HG03159 (cell line): ENCODE data around the gene TAB2.
"Not testable (repeated sequence)": the region's sequence is repeated elsewhere in the genome, so short reads cannot be mapped to it uniquely, and the experiment has no call there.

Experiments used
- ATAC-seq: cut with Tn5 transposase; IDR thresholded peaks from one replicate; pipeline ENCODE4 v1.9.1; 2021; ENCODE audit warnings: mild to moderate bottlenecking, moderate library complexity; ENCODE audit not compliant: unreplicated experiment

Gene TAB2

DNA sequence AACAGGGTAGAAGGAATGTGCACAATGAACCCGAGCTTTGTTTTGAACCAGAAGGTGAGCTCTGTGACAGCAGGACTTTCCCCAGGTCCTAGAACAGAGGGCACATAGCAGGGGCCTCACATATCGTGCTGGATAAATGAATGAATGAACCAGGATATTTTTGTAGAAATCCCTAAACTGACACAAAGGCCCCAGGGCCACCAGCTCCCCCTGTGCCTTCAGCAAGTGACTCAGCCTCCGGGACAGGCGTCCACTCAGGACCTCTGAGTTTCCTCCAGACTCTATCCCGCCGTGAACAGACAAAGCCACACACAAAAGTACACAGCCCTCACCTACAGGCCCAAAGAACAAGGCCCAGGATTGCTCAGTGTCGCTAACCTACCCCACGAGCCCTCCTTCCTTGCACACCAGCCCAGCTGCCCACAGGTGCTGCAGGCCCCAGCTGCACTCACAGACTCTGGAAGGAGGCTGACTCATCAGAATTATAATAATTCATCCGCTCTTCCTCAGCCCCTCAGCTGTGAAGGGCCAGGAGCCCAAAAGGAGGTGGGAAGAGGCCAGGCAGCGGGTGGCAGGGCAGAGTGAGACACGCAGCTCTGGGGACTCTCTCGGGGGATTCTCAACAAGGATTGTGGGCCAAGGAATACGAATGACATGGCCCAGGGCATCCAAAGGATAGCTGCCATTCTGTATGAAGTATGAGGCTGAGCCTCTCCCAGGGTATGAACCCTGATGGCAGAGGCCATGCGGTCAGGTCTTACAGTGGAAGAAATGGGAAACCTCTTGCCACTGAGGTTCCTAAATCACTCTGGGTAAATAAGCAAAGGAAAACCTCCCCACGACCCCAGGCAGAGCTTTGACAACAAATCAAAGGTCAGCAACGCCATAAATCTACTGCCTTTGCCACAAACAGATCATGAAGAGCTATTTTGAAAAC is 123.5 kb downstream of the TAB2 start:
- ATAC-seq = no peak

DNA sequence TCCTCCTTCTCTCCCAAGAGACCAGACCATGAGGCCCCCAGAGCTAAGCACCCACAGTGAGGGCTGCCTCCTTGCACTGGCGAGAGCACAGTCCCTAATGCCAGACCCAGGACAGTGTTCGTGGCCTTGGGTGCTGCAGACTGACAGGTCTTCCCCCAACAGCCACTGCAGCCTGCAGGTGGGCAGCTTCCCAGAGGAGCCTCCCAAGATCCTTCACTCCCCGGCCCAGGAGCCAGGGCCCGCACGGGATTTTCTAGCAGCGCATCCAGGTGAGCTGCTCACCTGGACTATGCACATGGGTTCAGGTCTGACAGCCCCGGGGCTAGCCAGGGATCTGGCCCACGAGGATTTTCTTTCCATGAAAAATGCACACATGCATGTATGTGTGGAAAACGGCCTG is 124.2 kb downstream of the TAB2 start:
- ATAC-seq = no peak

DNA sequence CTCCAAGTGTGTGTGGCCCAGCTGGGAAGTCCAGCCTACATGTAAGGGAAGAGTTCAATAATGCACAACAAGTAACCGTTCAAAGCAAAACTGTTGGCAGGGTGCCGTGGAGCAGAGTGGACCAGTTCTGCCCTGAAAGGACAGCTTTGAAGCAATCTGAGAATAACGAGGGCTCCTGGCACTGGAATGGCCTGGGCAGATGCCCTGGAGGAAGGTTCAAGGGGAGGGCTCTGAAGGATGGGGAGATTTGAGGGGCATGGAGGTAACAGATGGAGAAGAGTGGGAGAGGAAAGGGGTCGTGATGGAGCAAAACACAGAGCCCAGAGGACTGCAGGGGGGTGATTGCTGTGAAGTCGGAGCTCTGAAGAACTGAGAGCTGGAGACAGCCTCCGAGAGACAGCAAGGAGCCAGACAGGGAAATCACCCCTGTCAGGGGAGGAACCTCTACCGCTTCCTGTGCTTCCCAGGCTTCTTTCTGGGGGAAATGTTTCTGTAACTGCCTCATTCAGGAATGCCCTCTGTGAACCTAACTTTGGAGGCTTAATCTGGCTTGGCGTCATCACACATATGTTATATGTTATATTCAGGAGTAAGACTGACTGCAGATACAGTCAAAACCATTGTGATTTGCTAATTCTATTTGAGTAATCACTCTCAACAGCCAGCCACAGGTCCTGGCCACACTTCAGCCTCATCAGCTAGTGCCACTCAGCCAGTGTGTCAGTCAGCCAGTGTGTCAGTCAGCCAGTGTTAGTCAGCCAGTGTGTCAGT is 126.1 kb downstream of the TAB2 start:
- no peak for ATAC-seq

DNA sequence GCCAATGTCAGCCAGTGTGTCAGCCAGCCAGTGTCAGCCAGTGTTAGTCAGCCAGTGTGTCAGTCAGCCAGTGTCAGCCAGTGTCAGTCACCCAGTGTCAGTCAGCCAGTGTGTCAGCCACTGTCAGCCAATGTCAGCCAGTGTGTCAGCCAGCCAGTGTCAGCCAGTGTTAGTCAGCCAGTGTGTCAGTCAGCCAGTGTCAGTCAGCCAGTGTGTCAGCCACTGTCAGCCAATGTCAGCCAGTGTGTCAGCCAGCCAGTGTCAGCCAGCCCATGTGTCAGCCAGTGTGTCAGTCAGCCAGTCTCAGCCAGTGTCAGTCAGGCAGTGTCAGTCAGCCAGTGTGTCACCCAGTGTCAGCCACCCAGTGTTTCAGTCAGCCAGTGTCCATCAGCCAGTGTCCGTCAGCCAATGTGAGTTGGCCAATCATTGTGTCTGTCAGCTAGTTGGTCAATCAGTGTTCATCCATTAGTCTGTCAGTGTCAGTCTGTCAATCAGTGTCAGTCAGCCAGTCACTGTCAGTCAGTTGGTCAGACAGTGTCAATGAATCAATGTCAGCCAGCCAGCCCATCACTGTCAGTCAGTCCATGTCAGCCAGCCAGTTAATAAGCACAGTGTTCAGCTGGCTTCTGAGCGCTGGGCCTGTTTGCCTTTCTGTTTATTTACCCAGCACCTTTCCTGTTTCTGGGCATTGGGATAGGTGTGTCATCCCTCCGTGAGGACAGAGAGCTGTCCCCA is 127.0 kb downstream of the TAB2 start:
- ATAC-seq = not testable (repeated sequence)

DNA sequence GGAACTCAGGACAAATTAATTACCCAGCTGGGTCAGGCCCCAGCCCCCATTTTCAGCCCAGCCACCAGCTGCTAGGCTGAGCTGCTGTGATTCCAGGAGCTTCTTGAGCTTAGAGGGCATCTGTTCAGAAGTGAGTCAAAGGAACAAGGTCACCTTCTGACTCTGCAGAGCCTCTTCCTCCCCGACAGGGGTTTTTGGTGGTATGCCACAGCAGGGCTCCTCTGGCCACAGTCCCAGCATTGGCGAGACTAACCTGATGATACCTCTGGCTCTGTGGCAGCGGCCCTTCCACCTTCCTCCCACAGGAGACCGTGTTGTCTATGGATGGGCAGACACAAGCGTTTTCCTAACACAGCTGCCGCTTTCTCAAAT is 127.6 kb downstream of the TAB2 start:
- no peak for ATAC-seq

DNA sequence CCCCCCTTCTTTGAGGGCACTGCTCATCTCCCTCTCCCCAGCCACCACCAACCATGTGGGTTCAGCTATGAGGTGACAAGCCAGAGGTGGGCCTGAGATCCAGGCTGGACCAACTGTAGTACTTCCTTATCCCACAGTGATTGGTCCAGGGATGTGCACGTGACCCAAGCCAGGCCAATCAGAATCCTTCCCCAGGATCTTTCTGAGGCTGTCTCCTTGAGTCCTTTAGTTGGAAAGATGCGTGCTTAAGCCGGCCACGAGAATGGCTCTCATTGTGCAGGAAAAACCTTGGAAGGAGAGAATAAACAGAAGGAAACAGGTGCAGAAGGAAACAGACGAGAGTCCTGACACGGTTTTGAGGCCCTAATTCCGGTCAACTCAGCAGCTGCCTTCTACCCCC is 128.1 kb downstream of the TAB2 start:
- no peak for ATAC-seq

DNA sequence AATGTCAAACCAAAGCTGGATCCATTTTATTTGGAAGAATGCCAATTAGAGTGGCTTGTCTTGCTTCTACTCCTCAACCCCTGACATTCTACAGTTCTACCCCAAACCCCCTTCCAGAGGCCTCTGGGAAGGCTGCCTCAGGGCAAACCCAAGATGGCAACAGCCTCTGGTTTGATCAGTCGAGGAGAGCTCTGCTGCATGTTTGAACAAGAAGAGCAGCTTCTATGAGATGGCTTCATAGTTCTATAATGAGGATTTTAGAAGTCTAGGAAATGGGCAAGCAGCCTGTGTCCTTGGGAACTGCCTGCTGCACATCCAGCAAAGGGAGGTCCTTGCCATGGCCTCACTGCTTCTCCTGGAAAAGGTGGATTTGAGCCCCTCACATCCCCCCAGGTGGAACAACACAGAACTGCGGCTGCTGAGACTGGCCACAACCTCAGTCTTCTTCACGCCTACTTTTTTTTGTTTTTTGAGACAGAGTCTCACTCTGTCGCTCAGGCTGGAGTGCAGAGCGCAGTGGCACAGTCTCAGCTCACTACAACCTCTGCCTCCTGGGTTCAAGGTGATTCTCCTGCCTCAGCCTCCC is 129.4 kb downstream of the TAB2 start:
- ATAC-seq = no peak

DNA sequence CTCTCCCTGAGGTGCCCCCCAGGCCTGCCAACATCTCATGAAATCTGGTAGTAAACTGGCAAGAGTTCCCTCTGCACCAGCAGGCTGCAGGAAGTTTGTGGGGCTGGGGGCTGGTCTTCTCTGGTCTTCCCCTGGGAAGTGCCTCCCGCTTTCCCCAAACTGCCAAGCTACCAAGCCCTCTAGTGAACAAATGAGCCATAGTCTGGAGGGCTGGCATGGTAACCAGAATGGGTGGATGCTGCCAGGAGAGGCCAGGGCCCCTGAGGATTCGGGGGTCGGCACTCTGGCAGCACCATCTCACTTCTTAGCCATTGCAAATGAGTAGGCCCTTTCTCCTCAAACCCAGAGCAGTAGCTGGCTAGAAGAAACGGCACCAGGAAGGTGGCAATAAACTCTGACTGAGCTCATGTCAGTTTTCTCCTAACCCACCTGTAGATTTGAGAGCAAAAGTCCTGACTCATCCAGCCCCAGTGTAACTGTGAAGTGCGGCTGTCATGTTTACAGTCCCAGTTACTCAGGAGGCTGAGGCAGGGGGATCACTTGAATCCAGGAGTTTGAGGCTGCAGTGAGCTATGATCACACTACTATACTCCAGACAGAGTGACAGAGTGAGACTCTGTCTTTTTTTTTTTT is 131.4 kb downstream of the TAB2 start:
- ATAC-seq = no peak

DNA sequence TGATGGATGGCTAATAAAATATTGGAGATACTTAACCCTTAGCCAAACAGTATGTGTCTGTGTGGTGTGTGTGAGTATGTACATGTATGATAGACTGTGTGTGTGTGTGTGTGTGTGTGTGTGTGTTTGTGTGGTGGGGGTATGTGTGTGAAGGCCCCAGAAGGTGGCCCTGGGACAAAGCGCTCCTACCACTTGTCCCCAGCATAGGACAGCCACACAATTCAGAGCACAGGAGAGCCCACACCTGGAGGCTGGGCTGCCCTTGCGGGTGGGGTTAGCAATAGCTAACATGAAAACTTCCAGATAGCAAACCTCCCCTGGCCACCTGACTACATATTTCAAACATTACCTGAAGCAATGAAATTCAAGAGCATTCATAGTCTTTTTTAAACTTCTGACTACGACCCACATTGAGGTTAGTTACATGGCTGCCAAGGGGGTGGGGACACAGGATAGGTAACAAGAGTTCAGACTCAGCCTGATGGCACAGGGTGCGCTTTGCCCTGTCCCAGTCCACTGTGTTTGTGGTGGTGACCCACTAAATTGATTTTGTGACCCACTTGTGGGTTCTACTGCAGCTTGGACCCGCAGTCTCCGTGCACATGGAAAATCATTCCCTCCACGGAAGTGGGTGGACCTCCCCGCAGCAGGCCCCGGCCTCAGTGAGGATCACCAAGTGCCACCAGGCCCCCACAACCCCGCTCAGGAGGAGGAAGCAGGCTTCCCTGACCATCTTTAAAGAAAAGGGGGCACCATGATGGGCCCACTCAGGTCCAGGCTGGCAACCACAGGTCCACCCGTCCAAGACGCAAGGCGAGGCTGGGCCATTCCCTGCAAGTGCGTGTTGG is 132.5 kb downstream of the TAB2 start:
- ATAC-seq = no peak

DNA sequence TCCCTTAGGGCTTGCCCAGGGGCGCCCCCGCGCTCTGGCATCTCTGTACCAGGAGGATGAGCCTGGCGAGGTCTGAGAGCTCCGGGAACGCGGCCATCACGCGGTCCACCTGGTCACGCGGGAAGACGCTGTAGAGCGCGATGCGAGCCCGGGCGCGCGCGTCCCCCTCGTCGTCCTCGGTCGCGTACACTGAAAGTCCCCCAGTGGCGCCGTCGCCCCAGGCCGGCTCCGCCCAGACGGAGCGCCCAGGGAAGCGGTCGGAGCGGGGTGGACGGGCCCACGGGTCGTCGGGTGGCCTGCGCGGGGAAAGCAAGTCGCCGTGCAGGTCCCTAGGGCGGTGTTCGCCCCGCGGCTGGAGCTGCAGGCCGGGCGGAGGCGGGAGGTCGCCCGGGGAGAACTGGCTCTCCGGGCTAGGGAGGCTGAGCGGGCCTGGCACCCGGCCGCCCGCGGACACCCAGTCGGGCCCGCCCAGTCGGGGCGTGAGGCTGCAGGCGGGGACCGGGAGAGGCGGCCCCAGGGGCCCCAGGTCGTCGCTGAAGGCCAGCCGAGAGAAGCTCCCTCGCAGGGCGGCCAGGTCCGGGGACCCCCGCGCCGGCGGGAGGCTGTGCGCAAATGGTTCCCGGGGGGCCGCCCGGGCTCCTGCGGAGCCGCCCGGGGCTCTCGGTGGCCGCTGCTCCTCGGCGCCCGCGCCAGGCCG is 133.3 kb downstream of the TAB2 start:
- ATAC-seq = no peak

DNA sequence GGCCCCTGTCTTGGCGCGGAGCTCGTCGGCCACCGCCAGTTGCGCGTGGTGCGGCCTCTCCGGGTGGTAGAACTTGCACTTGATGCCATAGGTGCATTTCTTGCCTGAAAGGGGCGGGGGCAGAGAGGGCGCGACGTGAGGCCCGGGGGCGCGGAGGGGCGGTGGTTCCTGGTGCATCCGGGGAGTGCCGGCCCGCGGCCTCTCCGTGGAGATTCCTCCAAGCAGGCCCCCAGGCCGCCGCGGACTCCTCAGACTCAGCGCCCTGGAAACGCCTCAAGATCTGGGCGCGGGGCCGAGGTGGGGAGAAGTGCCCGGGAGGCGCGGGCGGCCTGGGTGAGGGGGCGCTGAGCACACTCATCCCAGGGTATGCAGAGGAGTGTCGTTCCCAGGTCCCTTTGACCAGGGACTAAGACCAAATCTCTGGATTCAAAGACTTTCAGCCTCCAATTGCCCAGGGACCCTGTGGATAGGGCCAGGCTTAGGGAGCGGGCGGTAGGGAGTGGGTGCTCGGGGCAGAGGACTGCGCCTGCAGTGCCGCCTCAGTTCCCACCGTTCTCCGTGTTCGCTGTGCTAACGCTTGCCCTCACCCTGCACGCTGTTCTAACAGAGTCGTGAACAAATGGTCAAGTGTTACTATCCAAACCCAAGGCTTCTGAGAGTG is 134.0 kb downstream of the TAB2 start:
- no peak for ATAC-seq

DNA sequence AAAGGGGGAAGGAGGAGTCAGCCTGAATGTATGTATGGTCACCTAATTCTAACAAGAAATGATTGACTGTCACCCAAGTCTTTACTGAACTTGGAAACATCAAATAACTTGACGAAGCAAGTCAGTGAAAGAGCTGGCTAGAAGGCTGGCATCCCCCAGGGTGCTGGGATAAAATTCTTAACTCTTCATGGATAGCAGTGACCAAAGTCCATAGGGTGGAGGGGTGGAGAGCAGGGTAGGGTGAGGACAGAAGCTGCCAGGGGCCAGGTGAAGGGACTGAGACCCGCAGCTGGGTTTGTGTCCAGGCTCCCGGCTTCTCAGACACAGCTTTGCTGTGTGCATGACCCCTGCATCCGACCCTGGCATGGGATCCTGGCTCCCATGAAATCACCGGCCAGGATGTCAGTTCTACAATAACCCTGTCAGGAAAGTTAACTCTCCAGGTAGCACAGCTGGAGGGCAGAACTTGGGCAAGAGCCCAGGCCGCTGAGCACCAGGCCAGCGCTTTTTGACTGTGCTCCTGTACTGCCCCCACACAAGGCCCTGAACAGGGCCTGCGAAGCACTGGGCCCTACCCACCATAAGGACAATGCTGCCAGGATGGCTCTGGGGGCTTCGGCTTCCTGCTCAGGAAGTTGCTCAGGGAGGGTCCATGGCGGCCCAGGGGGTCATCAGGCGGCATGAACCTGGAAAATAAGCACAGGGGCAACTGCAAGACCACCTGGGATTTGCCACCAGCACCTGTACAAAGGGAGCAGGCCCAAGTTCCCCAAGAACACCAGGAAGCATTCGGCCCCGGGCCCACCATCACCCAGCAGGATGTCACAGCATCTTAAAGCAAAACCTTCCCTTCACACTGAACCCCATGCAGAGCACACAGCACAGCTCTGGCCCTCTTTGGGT is 134.8 kb downstream of the TAB2 start:
- no peak for ATAC-seq

DNA sequence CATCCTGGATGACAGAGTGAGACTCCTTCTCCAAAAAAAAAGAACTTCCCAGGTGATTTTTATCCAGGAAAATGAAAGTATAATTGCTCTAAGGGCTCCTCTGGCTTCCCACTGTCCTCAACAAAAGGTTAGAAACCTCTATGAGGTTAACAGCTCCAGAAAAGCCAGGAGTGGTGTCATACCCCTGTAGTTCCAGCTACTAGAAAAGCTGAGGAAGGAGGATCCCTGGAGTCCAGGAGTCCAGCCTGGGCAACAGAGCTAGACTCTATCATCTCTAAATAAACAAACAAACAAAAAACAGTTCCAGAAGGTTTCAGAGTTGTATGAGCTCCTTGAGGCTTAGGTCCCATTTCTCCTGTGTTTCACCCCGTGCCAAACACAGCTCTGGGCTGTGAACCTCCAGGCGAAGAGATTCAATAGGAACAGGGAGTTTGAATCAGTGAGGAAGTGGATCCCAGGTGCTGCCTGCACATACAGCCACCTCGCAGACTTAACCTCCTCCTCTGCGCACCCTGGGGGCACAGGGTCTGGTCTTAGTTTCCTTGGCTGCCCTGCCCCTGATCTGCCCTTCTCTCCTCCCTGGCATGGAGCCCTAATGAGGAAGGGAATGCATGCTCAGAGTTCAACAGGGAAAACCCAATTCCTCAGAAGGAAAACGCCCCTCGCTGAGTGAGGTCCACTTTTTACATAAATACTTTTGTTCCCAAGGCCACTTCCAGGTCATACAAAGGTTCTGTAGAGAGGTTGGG is 136.3 kb downstream of the TAB2 start:
- no peak for ATAC-seq

DNA sequence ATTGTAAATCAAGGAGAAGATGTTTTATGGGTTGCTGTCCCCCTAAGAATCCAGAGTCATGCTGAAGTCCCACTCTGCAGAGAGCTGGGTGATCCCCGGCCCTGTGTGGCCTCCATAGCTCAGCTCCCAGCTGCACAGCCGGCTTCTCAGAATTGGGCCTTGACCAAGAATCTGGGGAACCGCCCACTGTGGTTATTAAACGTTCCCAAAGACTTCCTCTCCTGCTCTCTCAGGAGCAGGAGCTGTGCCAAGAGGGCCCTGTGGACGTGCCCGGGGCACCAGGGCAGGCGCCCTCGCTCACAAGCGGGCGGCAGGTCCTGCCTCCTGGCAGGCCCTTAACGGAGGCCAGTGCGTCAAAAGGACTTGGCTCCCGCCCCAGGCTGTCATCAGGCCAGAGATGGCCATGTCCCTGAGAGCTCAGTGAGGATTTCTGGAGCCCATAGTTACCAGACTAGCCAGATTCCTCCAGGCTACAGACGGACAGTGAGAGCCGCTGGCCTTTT is 136.9 kb downstream of the TAB2 start:
- no peak for ATAC-seq

DNA sequence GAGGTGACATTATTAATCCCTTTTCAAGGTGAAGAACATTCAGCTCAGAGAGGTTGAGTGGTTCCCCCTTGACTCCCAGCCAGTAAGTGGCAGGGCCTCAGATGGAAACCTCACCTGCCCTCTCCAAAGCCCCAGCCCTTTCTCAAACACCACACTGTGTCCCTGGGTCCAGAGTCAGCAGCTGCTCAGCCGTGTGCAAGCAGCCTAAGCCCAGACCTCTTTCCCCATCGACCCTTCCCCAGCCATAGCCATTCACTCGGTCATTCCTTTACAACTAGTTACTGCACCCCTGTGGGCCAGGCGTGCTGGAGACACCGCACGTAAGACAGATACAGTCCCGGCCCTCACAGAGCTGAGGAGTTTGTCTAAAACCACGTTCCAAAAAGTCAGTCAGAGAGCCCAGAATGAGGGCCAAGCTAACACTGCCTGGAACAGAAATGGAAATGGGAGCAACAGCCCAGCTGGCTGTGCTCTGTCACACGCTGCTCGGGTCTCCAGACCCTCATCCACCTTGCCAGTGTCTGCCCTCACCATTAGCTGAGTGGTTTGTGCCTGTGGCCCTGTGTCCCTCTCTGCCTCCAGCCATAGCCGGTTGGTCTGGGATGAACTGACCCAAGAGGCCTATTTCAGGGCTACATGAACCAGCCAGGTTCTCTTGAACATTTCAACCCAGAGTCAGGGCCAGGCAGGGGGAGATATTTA is 137.7 kb downstream of the TAB2 start:
- ATAC-seq = no peak
